SK-N-SH treated with all-trans-retinoic acid at 6 μM for 48 hours (cell line): ENCODE measurements around the gene DIP2A.

Experiments used
- ATAC-seq: fragments of 200-7000 bp; cut with Tn5 transposase; 3 replicates; pipeline ENCODE4 v1.9.1; 2020; ENCODE audit warnings: mild to moderate bottlenecking, moderate library complexity
- ARNTL ChIP-seq: fragments of 450-650 bp; formaldehyde crosslinking; IDR thresholded peaks from 2 replicates; pipeline ENCODE4 v1.5.0; 2020; ENCODE audit warnings: low read depth, mild to moderate bottlenecking, moderate library complexity, borderline replicate concordance
- BACH2 ChIP-seq: fragments of 250-450 bp; sonication (Bioruptor Pico); IDR thresholded peaks from 2 replicates; pipeline ENCODE4 v1.9.0; 2021; ENCODE audit warnings: mild to moderate bottlenecking, borderline replicate concordance
- CREB5 ChIP-seq: fragments of 250-450 bp; sonication (Bioruptor Pico); IDR thresholded peaks from 2 replicates; pipeline ENCODE4 v1.5.1; 2020; ENCODE audit warnings: low read depth, mild to moderate bottlenecking, moderate library complexity
- CSDC2 ChIP-seq: fragments of 250-450 bp; sonication (Bioruptor Pico); IDR thresholded peaks from 2 replicates; pipeline ENCODE4 v1.5.0; 2020; ENCODE audit warnings: mild to moderate bottlenecking, moderate library complexity
- CSRNP3 ChIP-seq: fragments of 250-450 bp; sonication (Bioruptor Pico); IDR thresholded peaks from 2 replicates; pipeline ENCODE4 v1.5.1; 2021; ENCODE audit warnings: mild to moderate bottlenecking, moderate library complexity
- ESRRG ChIP-seq: fragments of 250-450 bp; sonication (Bioruptor Pico); IDR thresholded peaks from 2 replicates; pipeline ENCODE4 v1.6.1; 2021; ENCODE audit warnings: mild to moderate bottlenecking
- GLIS3 ChIP-seq: fragments of 250-450 bp; sonication (Bioruptor Pico); IDR thresholded peaks from 2 replicates; pipeline ENCODE4 v1.5.0; 2020; ENCODE audit warnings: mild to moderate bottlenecking, moderate library complexity
- OSR1 ChIP-seq: fragments of 250-450 bp; sonication (Bioruptor Pico); IDR thresholded peaks from 2 replicates; pipeline ENCODE4 v1.8.0; 2022; ENCODE audit warnings: moderate library complexity, mild to moderate bottlenecking, inconsistent platforms
- PATZ1 ChIP-seq: fragments of 250-450 bp; sonication (Bioruptor Pico); IDR thresholded peaks from 2 replicates; pipeline ENCODE4 v1.8.0; 2020; ENCODE audit warnings: mild to moderate bottlenecking, moderate library complexity, borderline replicate concordance
- POU6F1 ChIP-seq: fragments of 250-450 bp; sonication (Bioruptor Pico); IDR thresholded peaks from 2 replicates; pipeline ENCODE4 v1.8.0; 2021; ENCODE audit warnings: low read depth, mild to moderate bottlenecking, moderate library complexity, borderline replicate concordance
- RARB ChIP-seq: fragments of 250-450 bp; sonication (Bioruptor Pico); IDR thresholded peaks from 2 replicates; pipeline ENCODE4 v1.8.0; 2021; ENCODE audit warnings: mild to moderate bottlenecking, moderate library complexity
- SNAI2 ChIP-seq: fragments of 250-450 bp; sonication (Bioruptor Pico); IDR thresholded peaks from 2 replicates; pipeline ENCODE4 v1.5.0; 2020; ENCODE audit warnings: mild to moderate bottlenecking, moderate library complexity
- TCF4 ChIP-seq: fragments of 250-450 bp; sonication (Bioruptor Pico); IDR thresholded peaks from 2 replicates; pipeline ENCODE4 v1.8.0; 2021; ENCODE audit warnings: mild to moderate bottlenecking, moderate library complexity, borderline replicate concordance
- TOX ChIP-seq: fragments of 250-450 bp; sonication (Bioruptor Pico); IDR thresholded peaks from 2 replicates; pipeline ENCODE4 v1.8.0; 2021; ENCODE audit warnings: mild to moderate bottlenecking, moderate library complexity, borderline replicate concordance
- TSHZ2 ChIP-seq: fragments of 250-450 bp; sonication (Bioruptor Pico); IDR thresholded peaks from 2 replicates; pipeline ENCODE4 v1.5.0; 2020; ENCODE audit warnings: mild to moderate bottlenecking, moderate library complexity
- ZC3H10 ChIP-seq: fragments of 250-450 bp; sonication (Bioruptor Pico); IDR thresholded peaks from 2 replicates; pipeline ENCODE4 v1.5.1; 2021; ENCODE audit warnings: mild to moderate bottlenecking, moderate library complexity
- ZFP3 ChIP-seq: fragments of 250-450 bp; sonication (Bioruptor Pico); IDR thresholded peaks from 2 replicates; pipeline ENCODE4 v1.5.0; 2020; ENCODE audit warnings: mild to moderate bottlenecking, moderate library complexity
- ZFP30 ChIP-seq: fragments of 450-650 bp; formaldehyde crosslinking; IDR thresholded peaks from 2 replicates; pipeline ENCODE4 v1.5.0; 2022; ENCODE audit warnings: mild to moderate bottlenecking, moderate library complexity
- ZNF565 ChIP-seq: fragments of 450-650 bp; formaldehyde crosslinking; conservative IDR thresholded peaks from 2 replicates; pipeline ENCODE4 v1.5.0; 2020; ENCODE audit warnings: low read depth, mild to moderate bottlenecking, moderate library complexity
- ZNF70 ChIP-seq: fragments of 450-650 bp; formaldehyde crosslinking; IDR thresholded peaks from 2 replicates; pipeline ENCODE4 v1.5.0; 2020; ENCODE audit warnings: mild to moderate bottlenecking, moderate library complexity
- ZNF8 ChIP-seq: fragments of 450-650 bp; formaldehyde crosslinking; IDR thresholded peaks from 2 replicates; pipeline ENCODE4 v1.5.0; 2020; ENCODE audit warnings: mild to moderate bottlenecking, moderate library complexity

The DIP2A gene

GRCh38 chr21:46456750-46457149 is 1.9 kb upstream of the DIP2A start:
- no peak for ATAC-seq
- TF ChIP-seq GLIS3 (CRISPR knock-in tag) (no peak), ZFP3 (CRISPR knock-in tag) (no peak)

GRCh38 chr21:46457801-46458314 is 833 bp upstream of the DIP2A start:
- TF ChIP-seq BACH2 (CRISPR knock-in tag) (no peak), SNAI2 (CRISPR knock-in tag) (no peak), CSDC2 (CRISPR knock-in tag) (no peak), ZNF8 (CRISPR knock-in tag) (no peak), POU6F1 (no peak), RARB (CRISPR knock-in tag) (no peak), TOX (CRISPR knock-in tag) (no peak), ZNF565 (no peak)
- ATAC-seq = peak; percentile 40

- ATAC-seq = no peak; the same call in 2 of the 3 replicates
- TF ChIP-seq SNAI2 (CRISPR knock-in tag) (no peak), ZFP3 (CRISPR knock-in tag) (peak; percentile 11; the same call in 1 of the 2 replicates), TSHZ2 (CRISPR knock-in tag) (0 out of 2 replicates have a peak, but pooled peaks have one; percentile 6), ZNF565 (no peak), OSR1 (CRISPR knock-in tag) (no peak)
These were observed 299 bp downstream of the DIP2A start for GRCh38 chr21:46459024-46459355.

GRCh38 chr21:46459356-46460112 is 843 bp downstream of the DIP2A start:
- TF ChIP-seq ZNF70 (no peak), ZFP30 (no peak), ZC3H10 (CRISPR knock-in tag) (no peak), TSHZ2 (CRISPR knock-in tag) (no peak)
- ATAC-seq = peak; percentile 13; the same call in 2 of the 3 replicates

- no peak for ATAC-seq
- TF ChIP-seq ARNTL (CRISPR knock-in tag) = no peak
- no peak for TF ChIP-seq CREB5 (CRISPR knock-in tag)
- TF ChIP-seq ESRRG = no peak
- TF ChIP-seq TCF4 (CRISPR knock-in tag) = no peak
- no peak for TF ChIP-seq SNAI2 (CRISPR knock-in tag)
- no peak for TF ChIP-seq ZC3H10 (CRISPR knock-in tag)
- TF ChIP-seq RARB (CRISPR knock-in tag) = no peak
- no peak for TF ChIP-seq ZFP30
- no peak for TF ChIP-seq ZFP3 (CRISPR knock-in tag)
- no peak for TF ChIP-seq BACH2 (CRISPR knock-in tag)
- no peak for TF ChIP-seq TOX (CRISPR knock-in tag)
- no peak for TF ChIP-seq GLIS3 (CRISPR knock-in tag)
- TF ChIP-seq PATZ1 (CRISPR knock-in tag) = no peak
- TF ChIP-seq CSRNP3 (CRISPR knock-in tag) = no peak
- no peak for TF ChIP-seq ZNF8 (CRISPR knock-in tag)
- TF ChIP-seq ZNF565 = no peak
These were observed 3.2 kb downstream of the DIP2A start for GRCh38 chr21:46461909-46462308.
